GM12872 (cell line): ENCODE results near the gene EIF4A2.

Experiments used
- CTCF ChIP-seq: IDR thresholded peaks from 3 replicates; pipeline ENCODE4 v1.5.1; 2011; ENCODE audit warnings: low read depth, mild to moderate bottlenecking, low read length, moderate library complexity; ENCODE audit not compliant: insufficient read depth

Gene EIF4A2

GRCh38 chr3:186783058-186783730, at the start of gene EIF4A2:
Gene EIF4A2 (plus strand): TSS chr3:186783577. CDS start chr3:186783611, 34 bp downstream.
- no peak for TF ChIP-seq CTCF

DNA sequence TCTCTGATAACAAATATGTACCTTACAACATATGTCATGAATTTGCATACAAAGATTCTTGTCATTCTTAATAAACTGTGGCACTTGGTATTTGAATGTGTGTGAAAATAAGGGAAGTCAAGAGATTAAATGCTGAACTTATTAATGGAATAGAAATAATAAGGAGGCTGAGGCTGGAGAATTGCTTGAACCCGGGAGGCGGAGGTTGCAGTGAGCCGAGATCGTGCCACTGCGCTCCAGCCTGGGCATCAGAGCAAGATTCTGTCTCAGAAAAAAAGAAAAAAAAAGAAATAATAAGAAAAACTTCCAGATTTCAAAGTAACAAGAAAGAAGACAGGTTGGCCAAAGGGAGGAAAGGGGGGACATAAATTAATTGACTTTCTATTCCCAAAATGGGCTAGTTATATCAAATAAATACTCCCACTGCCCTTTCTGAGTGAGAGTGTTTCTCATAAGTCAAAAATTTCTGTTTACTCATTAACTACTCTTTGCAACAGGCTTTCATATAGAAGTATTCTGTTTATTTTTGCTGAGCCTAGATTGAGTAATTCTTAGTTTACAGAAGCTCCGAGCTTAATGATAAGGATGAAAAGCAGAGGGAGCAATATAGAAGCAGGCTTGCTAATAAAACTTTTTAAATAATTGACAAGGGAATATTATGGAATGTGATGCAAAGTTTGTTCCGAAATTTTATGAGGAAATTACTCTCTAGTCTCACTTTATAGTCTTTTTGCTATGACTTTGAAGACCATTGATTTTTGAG, 40.6 kb upstream of the EIF4A2 start:
- TF ChIP-seq CTCF: no peak

DNA sequence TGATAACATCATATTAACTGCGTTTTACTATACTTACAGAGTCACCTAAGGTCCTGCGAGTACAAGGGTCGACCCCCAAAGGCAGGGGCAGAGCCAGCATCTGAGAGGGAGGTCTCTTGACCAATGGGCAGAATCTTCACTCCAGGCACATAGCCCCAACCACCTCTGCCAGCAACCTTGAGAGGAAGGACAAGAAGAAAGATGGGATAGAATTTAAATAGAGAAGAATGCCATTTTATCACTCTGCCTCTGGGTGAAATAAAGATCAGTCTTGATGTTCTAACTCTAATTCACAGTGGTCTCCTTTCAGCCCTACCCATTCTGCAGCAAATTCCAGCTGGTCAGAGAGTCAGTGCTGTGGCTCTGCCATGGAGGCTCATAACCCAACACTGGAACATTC, 39.7 kb upstream of the EIF4A2 start:
- no peak for TF ChIP-seq CTCF

DNA sequence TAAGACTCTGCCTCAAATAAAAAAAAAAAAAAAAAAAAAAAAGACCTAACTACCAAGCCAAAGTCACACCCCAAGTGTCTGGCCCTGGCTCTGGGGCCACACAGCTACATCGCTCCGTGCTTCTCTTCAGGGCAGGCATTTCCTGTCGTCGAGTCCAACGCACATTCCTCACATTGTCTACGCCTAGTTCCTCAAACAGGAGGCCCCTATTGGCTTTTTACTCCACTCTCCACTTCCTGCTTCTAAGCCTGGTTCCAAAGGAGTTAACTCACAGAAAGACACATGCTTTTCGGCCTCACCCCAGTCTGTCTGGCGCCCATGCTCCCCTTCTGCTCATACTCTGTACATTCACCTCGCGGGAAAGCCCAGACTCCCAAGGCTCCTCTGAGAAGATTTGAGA, 37.4 kb upstream of the EIF4A2 start:
- TF ChIP-seq CTCF: no peak

DNA sequence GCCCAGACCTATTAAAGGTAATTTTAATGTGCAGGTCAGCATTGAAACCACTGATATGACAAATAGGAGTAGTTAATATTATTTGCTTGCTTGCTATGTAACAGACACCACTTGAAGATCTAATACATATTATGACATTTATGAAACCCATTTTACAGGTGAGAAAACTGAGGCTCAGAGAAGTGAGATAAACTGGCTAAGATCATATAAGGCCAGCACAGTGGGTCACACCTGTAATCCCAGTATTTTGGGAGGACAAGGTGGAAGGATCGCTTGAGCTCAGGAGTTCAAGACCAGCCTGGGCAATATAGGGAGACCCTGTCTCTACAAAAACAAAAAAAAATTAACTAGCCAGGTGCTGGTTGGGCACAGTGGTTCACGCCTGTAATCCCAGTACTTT, 33.1 kb upstream of the EIF4A2 start:
- no peak for TF ChIP-seq CTCF

- no peak for TF ChIP-seq CTCF
These were observed 31.9 kb upstream of the EIF4A2 start for GRCh38 chr3:186751480-186751879.

- TF ChIP-seq CTCF: no peak
These were observed 29.4 kb upstream of the EIF4A2 start for GRCh38 chr3:186754006-186754405.
